ENCODE measurements around the gene NOS3.

NOS3 gene

GRCh38 chr7:151006590-151007300 is 15.9 kb downstream of the NOS3 start:
- H3K4me3 ChIP-seq (ENCODE audit: low read depth, low read length), result no peak overlapping the region
- in situ Hi-C loops (cut with HindIII; ENCODE audit: low sequenced_read_pairs), result no loop called here
- no peak for DNase-seq (ENCODE audit: low read depth, low spot score)
- no peak for TF ChIP-seq CTCF (IDR thresholded peaks at IDR 0.05; ENCODE audit: low read depth, low read length)

- in situ Hi-C loops (cut with HindIII; ENCODE audit: low sequenced_read_pairs), result no loop called here
- H3K4me3 ChIP-seq (ENCODE audit: low read depth, low read length), result no peak overlapping the region
- DNase-seq (ENCODE audit: low read depth, low spot score), result no peak
- no peak for TF ChIP-seq CTCF (IDR thresholded peaks at IDR 0.05; ENCODE audit: low read depth, low read length)
These were observed 16.7 kb downstream of the NOS3 start for GRCh38 chr7:151007469-151007898.

- DNase-seq (ENCODE audit: low read depth, low spot score), result no peak
- H3K4me3 ChIP-seq (ENCODE audit: low read depth, low read length), result no peak overlapping the region
- in situ Hi-C loops (cut with HindIII; ENCODE audit: low sequenced_read_pairs), result no loop called here
- no peak for TF ChIP-seq CTCF (IDR thresholded peaks at IDR 0.05; ENCODE audit: low read depth, low read length)
These were observed 17.3 kb downstream of the NOS3 start for GRCh38 chr7:151008143-151008510.

- H3K4me3 ChIP-seq (ENCODE audit: low read depth, low read length), result no peak overlapping the region
- no peak for DNase-seq (ENCODE audit: low read depth, low spot score)
- in situ Hi-C loops (cut with HindIII; ENCODE audit: low sequenced_read_pairs), result no loop called here
- peak; percentile 79 for TF ChIP-seq CTCF (IDR thresholded peaks at IDR 0.05; ENCODE audit: low read depth, low read length)
These were observed 17.9 kb downstream of the NOS3 start for GRCh38 chr7:151008511-151009323.

- in situ Hi-C loops (cut with HindIII; ENCODE audit: low sequenced_read_pairs), result no loop called here
- no peak for TF ChIP-seq CTCF (IDR thresholded peaks at IDR 0.05; ENCODE audit: low read depth, low read length)
- DNase-seq (ENCODE audit: low read depth, low spot score), result no peak
- no peak overlapping the region for H3K4me3 ChIP-seq (ENCODE audit: low read depth, low read length)
These were observed 18.7 kb downstream of the NOS3 start for GRCh38 chr7:151009327-151010036.

GRCh38 chr7:151010037-151010306 is 19.2 kb downstream of the NOS3 start:
- no peak for DNase-seq (ENCODE audit: low read depth, low spot score)
- no peak overlapping the region for H3K4me3 ChIP-seq (ENCODE audit: low read depth, low read length)
- in situ Hi-C loops (cut with HindIII; ENCODE audit: low sequenced_read_pairs), result no loop called here
- TF ChIP-seq CTCF (IDR thresholded peaks at IDR 0.05; ENCODE audit: low read depth, low read length), result no peak

All from astrocyte of the spinal cord (primary cell).